Large intestine (tissue), 3 donors: ENCODE measurements around the gene SF3A2. TPM values are rescaled to one million over a fixed set of nuclear protein-coding genes. Genes with fewer than 3 reads are reported as not detected.
"Not testable (repeated sequence)": the region's sequence is repeated elsewhere in the genome, so short reads cannot be mapped to it uniquely, and the experiment has no call there.

Experiments
- DNase-seq, 2 donors: peaks; one replicate each; pipeline versions ENCODE4 v3.0.0 to v3.0.0-alpha.2; 2013
- H3K27ac ChIP-seq: one replicate; pipeline ENCODE4 v1.5.1; 2013; ENCODE audit warnings: low read length
- H3K27me3 ChIP-seq: 2 replicates; pipeline ENCODE4 v1.6.1; 2013; ENCODE audit warnings: low read length; ENCODE audit not compliant: control insufficient read depth, insufficient read depth
- H3K36me3 ChIP-seq: 2 replicates; pipeline ENCODE4 v1.6.1; 2013; ENCODE audit warnings: low read length; ENCODE audit not compliant: control insufficient read depth, insufficient read depth
- H3K4me1 ChIP-seq: one replicate; pipeline ENCODE4 v1.6.1; 2013; ENCODE audit warnings: low read length; ENCODE audit not compliant: control insufficient read depth, insufficient read depth
- H3K4me3 ChIP-seq: one replicate; pipeline ENCODE4 v1.5.1; 2013; ENCODE audit warnings: low read length
- H3K9me3 ChIP-seq: one replicate; pipeline ENCODE4 v1.6.1; 2013; ENCODE audit warnings: mild to moderate bottlenecking, low read depth, low read length, moderate library complexity; ENCODE audit not compliant: control insufficient read depth
- WGBS: methylation state at CpG from one replicate; pipeline ENCODE4 v1.1.5; 2013; ENCODE audit warnings: low lambda C conversion rate; ENCODE audit not compliant: insufficient coverage; 5-methylcytosine and 5-hydroxymethylcytosine counted together
- polyA plus RNA-seq: library from polyadenylated mRNA; unstranded; fragments of 120-200 nt; gene quantifications from one replicate; pipeline ENCODE4 v1.2.1, GENCODE V29; 2013

SF3A2 gene
- polyA plus RNA-seq, 1 donor = 75.2 TPM

GRCh38 chr19:2276429-2276986 is 39.9 kb downstream of the SF3A2 start:
- H3K4me3 ChIP-seq = no peak overlapping the region
- H3K4me1 ChIP-seq = peaks cover 35% of the 10 kb centered on the region
- peaks cover 4% of the 10 kb centered on the region for H3K9me3 ChIP-seq
- no CpG with 5 or more reads among the region's 28 CpGs for WGBS
- H3K36me3 ChIP-seq = peaks cover 29% of the 10 kb centered on the region
- no peak overlapping the region for H3K27ac ChIP-seq
- no peak for DNase-seq
- H3K27me3 ChIP-seq = peaks cover 4% of the 10 kb centered on the region

- H3K4me1 ChIP-seq = peaks cover 35% of the 10 kb centered on the region
- H3K4me3 ChIP-seq = no peak overlapping the region
- no peak overlapping the region for H3K27ac ChIP-seq
Measured at GRCh38 chr19:2277138-2277537, 40.5 kb downstream of the SF3A2 start.

DNA sequence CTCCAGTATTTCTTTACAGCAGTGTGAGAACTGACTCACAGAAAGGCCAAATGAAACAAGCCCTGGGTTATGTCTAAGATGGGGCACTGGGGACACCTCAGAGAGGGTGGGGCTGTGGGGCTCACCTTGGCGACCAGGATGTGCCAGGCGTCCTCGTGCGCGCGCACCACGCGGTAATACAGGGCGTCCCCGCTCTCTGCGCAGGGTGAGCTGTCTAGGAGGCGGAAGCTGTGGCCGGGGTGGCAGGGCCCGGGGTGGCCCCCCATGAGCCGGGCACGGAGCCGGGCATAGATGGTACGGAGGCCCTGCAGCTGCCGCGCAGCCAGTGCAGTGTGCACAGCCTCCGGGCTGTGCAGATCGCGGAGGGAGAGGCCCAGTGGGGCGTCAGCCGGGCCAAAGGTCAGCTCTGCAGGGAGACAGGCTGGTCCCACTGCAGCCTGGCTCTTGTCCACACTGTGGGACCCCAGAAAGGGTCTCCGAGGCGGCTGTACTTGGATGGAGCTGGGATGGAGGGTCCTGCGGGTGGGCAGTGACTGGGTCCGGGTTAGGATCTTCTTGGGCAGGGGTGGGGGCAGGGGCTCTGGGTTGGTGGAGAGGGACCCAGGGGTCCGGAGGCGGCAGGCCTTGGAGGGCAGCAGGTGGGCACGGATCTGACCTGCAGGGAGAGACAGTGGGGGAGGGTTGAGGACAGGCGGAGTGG is 42.0 kb downstream of the SF3A2 start:
- Histone ChIP-seq H3K36me3 (peaks cover 11% of the 10 kb centered on the region), H3K4me1 (peaks cover 27% of the 10 kb centered on the region), H3K27me3 (peaks cover 22% of the 10 kb centered on the region), H3K4me3 (no peak overlapping the region), H3K9me3 (peaks cover 8% of the 10 kb centered on the region), H3K27ac (no peak overlapping the region)
- DNase-seq = peak in 1 of 2 donors; percentile 51
- WGBS = no CpG with 5 or more reads among the region's 33 CpGs

More at GRCh38 chr19:2277138-2277537, 40.5 kb downstream of the SF3A2 start:
- DNase-seq = no peak
- peaks cover 8% of the 10 kb centered on the region for H3K9me3 ChIP-seq
- WGBS = 82% methylated on average over 3 of the region's 9 CpGs
- H3K27me3 ChIP-seq = peaks cover 10% of the 10 kb centered on the region
- H3K36me3 ChIP-seq = peaks cover 24% of the 10 kb centered on the region

DNA sequence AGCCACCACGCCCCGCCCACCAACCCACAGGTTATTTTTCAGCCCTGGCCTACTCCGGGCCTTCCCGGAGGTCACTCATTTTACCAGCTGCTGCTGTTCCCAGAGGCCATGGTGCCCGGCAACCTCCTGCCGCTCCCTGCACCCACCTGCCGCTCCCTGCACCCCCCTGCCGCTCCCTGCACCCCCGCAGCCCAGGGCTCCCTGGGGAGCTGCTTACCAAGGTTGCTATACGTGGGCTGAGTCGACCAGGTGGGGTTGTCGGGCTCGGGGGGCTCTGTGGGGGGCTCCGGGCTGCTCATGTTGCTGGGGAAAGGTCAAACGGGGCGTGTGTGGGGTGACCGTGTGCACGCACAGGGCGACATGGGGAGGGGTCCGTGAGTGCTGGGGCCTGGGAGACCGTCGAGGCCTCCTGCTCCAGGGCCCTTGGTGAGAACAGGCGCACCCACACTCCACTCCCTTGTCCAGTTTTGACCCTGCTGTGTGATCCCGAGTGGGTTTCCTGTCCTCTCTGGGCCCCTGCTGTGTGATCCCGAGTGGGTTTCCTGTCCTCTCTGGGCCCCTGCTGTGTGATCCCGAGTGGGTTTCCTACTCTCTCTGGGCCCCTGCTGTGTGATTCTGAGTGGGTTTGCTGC is 44.1 kb downstream of the SF3A2 start:
- H3K4me3 ChIP-seq = no peak overlapping the region
- no peak for DNase-seq

DNA sequence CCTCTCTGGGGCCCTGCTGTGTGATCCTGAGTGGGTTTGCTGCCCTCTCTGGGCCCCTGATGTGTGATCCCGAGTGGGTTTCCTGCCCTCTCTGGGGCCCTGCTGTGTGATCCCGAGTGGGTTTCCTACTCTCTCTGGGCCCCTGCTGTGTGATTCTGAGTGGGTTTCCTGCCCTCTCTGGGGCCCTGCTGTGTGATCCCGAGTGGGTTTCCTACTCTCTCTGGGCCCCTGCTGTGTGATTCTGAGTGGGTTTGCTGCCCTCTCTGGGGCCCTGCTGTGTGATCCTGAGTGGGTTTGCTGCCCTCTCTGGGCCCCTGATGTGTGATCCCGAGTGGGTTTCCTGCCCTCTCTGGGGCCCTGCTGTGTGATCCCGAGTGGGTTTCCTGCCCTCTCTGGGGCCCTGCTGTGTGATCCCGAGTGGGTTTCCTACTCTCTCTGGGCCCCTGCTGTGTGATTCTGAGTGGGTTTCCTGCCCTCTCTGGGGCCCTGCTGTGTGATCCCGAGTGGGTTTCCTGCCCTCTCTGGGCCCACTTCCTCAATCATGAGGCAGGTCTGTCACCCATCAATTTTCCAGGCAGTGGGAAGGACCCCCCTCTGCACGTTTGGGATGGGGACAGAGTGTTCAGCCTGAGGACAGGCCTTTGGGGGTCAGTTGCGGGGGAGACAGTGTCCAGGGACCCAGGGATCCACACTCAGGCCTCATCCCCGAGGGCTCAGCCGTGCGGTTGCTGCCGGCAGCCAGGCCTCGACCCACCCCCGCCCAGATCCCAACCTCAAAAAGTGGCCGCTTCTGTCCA is 44.8 kb downstream of the SF3A2 start:
- no CpG with 5 or more reads among the region's 16 CpGs for WGBS
- DNase-seq, H3K9me3 ChIP-seq, H3K27ac ChIP-seq, H3K36me3 ChIP-seq, H3K4me3 ChIP-seq: not testable (repeated sequence)
- Histone ChIP-seq H3K4me1 (peaks cover 18% of the 10 kb centered on the region), H3K27me3 (peaks cover 27% of the 10 kb centered on the region)

More for the DNA sequence above, 44.1 kb downstream of the SF3A2 start:
- peaks cover 3% of the 10 kb centered on the region for H3K36me3 ChIP-seq
- peaks cover 8% of the 10 kb centered on the region for H3K9me3 ChIP-seq
- H3K27me3 ChIP-seq = peaks cover 22% of the 10 kb centered on the region
- no peak overlapping the region for H3K27ac ChIP-seq
- WGBS = no CpG with 5 or more reads among the region's 26 CpGs
- peaks cover 18% of the 10 kb centered on the region for H3K4me1 ChIP-seq

DNA sequence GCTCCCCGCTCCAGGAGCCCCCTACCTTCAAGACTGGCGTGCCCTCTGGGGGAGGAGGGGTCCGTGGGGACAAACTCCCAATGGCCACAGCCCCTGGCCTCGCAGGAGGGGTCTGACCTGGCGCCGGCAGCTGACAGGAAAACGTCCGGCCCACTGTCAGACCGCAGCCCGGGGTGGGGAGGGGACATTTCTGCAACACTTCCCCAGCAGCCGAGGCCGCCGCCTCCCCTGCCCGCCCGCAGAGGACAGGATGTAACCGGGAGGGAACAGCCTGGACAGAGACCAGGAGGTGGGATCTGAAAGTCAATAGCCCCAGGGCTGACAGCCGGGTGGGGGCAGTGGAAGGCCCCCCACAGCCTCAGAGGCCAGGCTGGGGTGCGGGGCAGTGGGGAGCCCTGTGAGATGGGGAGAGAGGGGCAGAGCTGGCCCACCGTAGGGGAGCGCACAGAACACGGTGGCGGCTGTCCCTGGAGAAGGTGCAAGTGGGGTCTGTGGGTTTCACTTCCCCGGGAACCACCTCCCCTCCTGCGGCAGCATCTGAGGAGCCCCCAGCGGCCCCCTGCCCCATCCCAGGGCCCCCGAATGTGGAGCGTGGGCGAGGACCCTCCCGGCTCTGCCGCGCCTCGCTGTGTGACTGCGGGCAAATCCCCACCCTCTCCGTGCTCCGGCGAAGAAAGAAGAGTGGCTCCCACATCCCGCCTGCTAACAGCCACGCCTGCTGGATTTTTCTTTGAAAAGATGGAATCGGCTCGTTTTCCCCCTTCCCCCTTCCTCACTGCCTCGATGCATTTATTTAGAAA is 45.6 kb downstream of the SF3A2 start, which contains the start of gene PEAK3:
Gene PEAK3 (minus strand): TSS at position 114 of the 800 bp plus-strand sequence. CDS start 1,244 bp downstream, outside the sequence.
- Histone ChIP-seq H3K36me3 (no peaks in the 10 kb centered on the region), H3K9me3 (peaks cover 8% of the 10 kb centered on the region), H3K27me3 (peaks cover 35% of the 10 kb centered on the region), H3K4me1 (peaks cover 18% of the 10 kb centered on the region), H3K27ac (no peak within 1 kb of the TSS), H3K4me3 (peak within 1 kb of the TSS; percentile 6)
- WGBS = no CpG with 5 or more reads among the region's 41 CpGs
- peak in 1 of 2 donors; percentile 61 for DNase-seq

GRCh38 chr19:2282862-2283237 is 46.2 kb downstream of the SF3A2 start:
- WGBS = no CpG with 5 or more reads among the region's 11 CpGs
- H3K4me1 ChIP-seq = peaks cover 18% of the 10 kb centered on the region
- no peak overlapping the region for H3K27ac ChIP-seq
- peaks cover 8% of the 10 kb centered on the region for H3K9me3 ChIP-seq
- no peak for DNase-seq
- H3K4me3 ChIP-seq = no peak overlapping the region
- no peaks in the 10 kb centered on the region for H3K36me3 ChIP-seq
- H3K27me3 ChIP-seq = peaks cover 41% of the 10 kb centered on the region

DNA sequence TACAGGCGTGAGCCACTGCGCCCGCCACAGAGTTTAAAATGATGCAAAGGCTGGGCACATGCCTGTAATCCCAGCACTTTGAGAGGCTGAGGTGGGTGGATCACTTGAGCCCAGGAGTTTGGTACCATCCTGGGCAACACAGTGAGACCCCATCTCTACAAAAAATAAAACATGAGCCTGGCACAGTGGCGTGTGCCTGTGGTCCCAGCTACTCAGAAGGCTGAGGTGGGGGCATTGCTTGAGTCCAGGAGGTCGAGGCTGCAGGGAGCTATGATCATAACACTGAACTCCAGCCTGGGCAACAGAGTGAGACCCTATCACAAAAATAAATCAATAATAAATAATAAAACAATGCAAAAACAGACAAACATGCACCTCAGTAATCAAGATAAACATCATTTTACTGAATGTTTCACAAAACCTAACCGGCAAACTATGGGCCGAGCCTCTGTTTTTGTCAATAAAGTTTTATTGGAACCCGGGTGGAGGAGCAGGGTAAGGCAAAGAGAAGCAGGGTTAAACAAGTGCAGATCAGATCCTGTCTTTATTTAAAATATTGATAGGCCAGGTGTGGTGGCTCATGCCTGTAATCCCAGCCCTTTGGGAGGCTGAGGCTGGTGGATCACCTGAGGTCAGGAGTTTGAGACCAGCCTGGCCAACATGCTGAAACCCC is 47.3 kb downstream of the SF3A2 start:
- peaks cover 10% of the 10 kb centered on the region for H3K4me1 ChIP-seq
- H3K4me3 ChIP-seq = no peak overlapping the region
- no peak for DNase-seq
- peaks cover 52% of the 10 kb centered on the region for H3K27me3 ChIP-seq
- H3K27ac ChIP-seq = no peak overlapping the region
- no CpG with 5 or more reads among the region's 8 CpGs for WGBS
- peaks cover 8% of the 10 kb centered on the region for H3K9me3 ChIP-seq
- no peaks in the 10 kb centered on the region for H3K36me3 ChIP-seq

- H3K27me3 ChIP-seq = peaks cover 69% of the 10 kb centered on the region
- H3K4me3 ChIP-seq = no peak overlapping the region
- no peak for DNase-seq
- no CpG with 5 or more reads among the region's 20 CpGs for WGBS
- H3K4me1 ChIP-seq = peaks cover 12% of the 10 kb centered on the region
- peaks cover 17% of the 10 kb centered on the region for H3K9me3 ChIP-seq
- no peaks in the 10 kb centered on the region for H3K36me3 ChIP-seq
- H3K27ac ChIP-seq = no peak overlapping the region
Measured at GRCh38 chr19:2286402-2287140, 49.9 kb downstream of the SF3A2 start.
